ENCODE measurements around the gene ANKLE2.
"Not testable (repeated sequence)": the region's sequence is repeated elsewhere in the genome, so short reads cannot be mapped to it uniquely, and the experiment has no call there.

ANKLE2 gene

GRCh38 chr12:132702640-132703039 lies 59.0 kb downstream of the ANKLE2 start:
- no peak for DNase-seq (ENCODE audit: low spot score)

GRCh38 chr12:132700212-132700822 lies 61.3 kb downstream of the ANKLE2 start:
- Histone ChIP-seq H3K27ac (no peak overlapping the region), H3K4me3 (no peak overlapping the region)
- DNase-seq (ENCODE audit: low spot score), result no peak
- no peak for TF ChIP-seq CTCF (IDR thresholded peaks at IDR 0.05)

More at GRCh38 chr12:132702640-132703039, 59.0 kb downstream of the ANKLE2 start:
- TF ChIP-seq CTCF (IDR thresholded peaks at IDR 0.05), result no peak
- H3K27ac ChIP-seq, result no peak overlapping the region
- no peak overlapping the region for H3K4me3 ChIP-seq

GRCh38 chr12:132698341-132698740 lies 63.3 kb downstream of the ANKLE2 start:
- H3K27ac ChIP-seq, result no peak overlapping the region
- DNase-seq (ENCODE audit: low spot score), result no peak
- TF ChIP-seq CTCF (IDR thresholded peaks at IDR 0.05), result no peak
- H3K4me3 ChIP-seq, result no peak overlapping the region

GRCh38 chr12:132695431-132695830 lies 66.2 kb downstream of the ANKLE2 start:
- DNase-seq (ENCODE audit: low spot score), result no peak
- no peak for TF ChIP-seq CTCF (IDR thresholded peaks at IDR 0.05)
- H3K4me3 ChIP-seq, result no peak overlapping the region
- H3K27ac ChIP-seq, result no peak overlapping the region

- not testable (repeated sequence) for H3K27ac ChIP-seq; DNase-seq (ENCODE audit: low spot score); H3K4me3 ChIP-seq
These were observed 66.7 kb downstream of the ANKLE2 start for GRCh38 chr12:132694888-132695287.

- not testable (repeated sequence) for H3K4me3 ChIP-seq; H3K27ac ChIP-seq; DNase-seq (ENCODE audit: low spot score)
These were observed 69.6 kb downstream of the ANKLE2 start for GRCh38 chr12:132692030-132692429.

GRCh38 chr12:132690112-132690511 lies 71.5 kb downstream of the ANKLE2 start:
- H3K4me3 ChIP-seq, result no peak overlapping the region
- DNase-seq (ENCODE audit: low spot score), result no peak
- no peak for TF ChIP-seq CTCF (IDR thresholded peaks at IDR 0.05)
- H3K27ac ChIP-seq, result no peak overlapping the region

GRCh38 chr12:132689227-132689626 lies 72.4 kb downstream of the ANKLE2 start:
- H3K27ac ChIP-seq, result no peak overlapping the region
- no peak overlapping the region for H3K4me3 ChIP-seq
- DNase-seq (ENCODE audit: low spot score), result no peak
- no peak for TF ChIP-seq CTCF (IDR thresholded peaks at IDR 0.05)

Measured in coronary artery (tissue), 2 donors.